ENCODE measurements around the gene TIAM1. TPM values are rescaled to one million over a fixed set of nuclear protein-coding genes. Genes with fewer than 3 reads are reported as not detected.

TIAM1 gene
- total RNA-seq, 1 experiment from 2014 or later: 28.7 TPM

GRCh38 chr21:31255036-31255435 is 89.0 kb downstream of the TIAM1 start:
- Mint-ChIP-seq H3K9me3 (0 out of 2 replicates have a peak, but pooled peaks cover 3% of the 10 kb centered on the region), H3K36me3 (no peaks in the 10 kb centered on the region), H3K27me3 (ENCODE audit: low read depth) (no peaks in the 10 kb centered on the region), H3K4me3 (no peak overlapping the region), H3K4me1 (peaks cover 56% of the 10 kb centered on the region), H3K27ac (no peak overlapping the region)
- no peak for ATAC-seq
- POLR2A ChIA-PET: interaction anchor here (0.6 kb wide), 1 partner anchor 10 kb away, joined by 5 read pairs; no protein-coding TSS in a partner anchor
- TF ChIP-seq CREM (CRISPR knock-in tag; IDR thresholded peaks at IDR 0.05) (no peak), KAT7 (CRISPR knock-in tag; IDR thresholded peaks at IDR 0.05; ENCODE audit: borderline replicate concordance) (no peak), CBFB (CRISPR knock-in tag; IDR thresholded peaks at IDR 0.05; ENCODE audit: low read depth) (no peak), FOXJ3 (CRISPR knock-in tag; IDR thresholded peaks at IDR 0.05; ENCODE audit: borderline replicate concordance) (no peak), ZNF425 (CRISPR knock-in tag; conservative IDR thresholded peaks at IDR 0.05) (no peak), GTF2I (CRISPR knock-in tag; conservative IDR thresholded peaks at IDR 0.05) (no peak), ZBTB43 (CRISPR knock-in tag; IDR thresholded peaks at IDR 0.05) (no peak), ZNF121 (CRISPR knock-in tag; IDR thresholded peaks at IDR 0.05) (no peak), SMAD3 (CRISPR knock-in tag; IDR thresholded peaks at IDR 0.05; ENCODE audit: borderline replicate concordance) (no peak), JUN (CRISPR knock-in tag; IDR thresholded peaks at IDR 0.05) (no peak), ZNF423 (CRISPR knock-in tag; IDR thresholded peaks at IDR 0.05) (no peak), GRHL2 (CRISPR knock-in tag; IDR thresholded peaks at IDR 0.05; ENCODE audit: insufficient replicate concordance, severe bottlenecking) (no peak), FOXP4 (CRISPR knock-in tag; IDR thresholded peaks at IDR 0.05) (no peak), JAZF1 (CRISPR knock-in tag; IDR thresholded peaks at IDR 0.05) (no peak), GABPB1 (CRISPR knock-in tag; IDR thresholded peaks at IDR 0.05) (no peak)
- TF ChIP-seq, protein P1, sequence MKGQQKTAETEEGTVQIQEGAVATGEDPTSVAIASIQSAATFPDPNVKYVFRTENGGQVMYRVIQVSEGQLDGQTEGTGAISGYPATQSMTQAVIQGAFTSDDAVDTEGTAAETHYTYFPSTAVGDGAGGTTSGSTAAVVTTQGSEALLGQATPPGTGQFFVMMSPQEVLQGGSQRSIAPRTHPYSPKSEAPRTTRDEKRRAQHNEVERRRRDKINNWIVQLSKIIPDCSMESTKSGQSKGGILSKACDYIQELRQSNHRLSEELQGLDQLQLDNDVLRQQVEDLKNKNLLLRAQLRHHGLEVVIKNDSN (CRISPR knock-in tag; IDR thresholded peaks at IDR 0.05): no peak
- DNase-seq (ENCODE audit: low spot score): no peak
- CTCF ChIA-PET: no interaction called here

- no peaks in the 10 kb centered on the region for H3K36me3 Mint-ChIP-seq
- no peak overlapping the region for H3K4me3 Mint-ChIP-seq
- ChIA-PET CTCF (interaction anchor here (0.8 kb wide), 1 partner anchor 305 kb away, joined by 3 read pairs; no protein-coding TSS in a partner anchor), POLR2A (no interaction called here)
- ATAC-seq (no peak), DNase-seq (ENCODE audit: low spot score) (no peak)
- H3K27me3 Mint-ChIP-seq (ENCODE audit: low read depth): no peaks in the 10 kb centered on the region
- H3K27ac Mint-ChIP-seq: no peak overlapping the region
- 0 out of 2 replicates have a peak, but pooled peaks cover 3% of the 10 kb centered on the region for H3K9me3 Mint-ChIP-seq
- H3K4me1 Mint-ChIP-seq: peaks cover 56% of the 10 kb centered on the region
- TF ChIP-seq, protein P2, sequence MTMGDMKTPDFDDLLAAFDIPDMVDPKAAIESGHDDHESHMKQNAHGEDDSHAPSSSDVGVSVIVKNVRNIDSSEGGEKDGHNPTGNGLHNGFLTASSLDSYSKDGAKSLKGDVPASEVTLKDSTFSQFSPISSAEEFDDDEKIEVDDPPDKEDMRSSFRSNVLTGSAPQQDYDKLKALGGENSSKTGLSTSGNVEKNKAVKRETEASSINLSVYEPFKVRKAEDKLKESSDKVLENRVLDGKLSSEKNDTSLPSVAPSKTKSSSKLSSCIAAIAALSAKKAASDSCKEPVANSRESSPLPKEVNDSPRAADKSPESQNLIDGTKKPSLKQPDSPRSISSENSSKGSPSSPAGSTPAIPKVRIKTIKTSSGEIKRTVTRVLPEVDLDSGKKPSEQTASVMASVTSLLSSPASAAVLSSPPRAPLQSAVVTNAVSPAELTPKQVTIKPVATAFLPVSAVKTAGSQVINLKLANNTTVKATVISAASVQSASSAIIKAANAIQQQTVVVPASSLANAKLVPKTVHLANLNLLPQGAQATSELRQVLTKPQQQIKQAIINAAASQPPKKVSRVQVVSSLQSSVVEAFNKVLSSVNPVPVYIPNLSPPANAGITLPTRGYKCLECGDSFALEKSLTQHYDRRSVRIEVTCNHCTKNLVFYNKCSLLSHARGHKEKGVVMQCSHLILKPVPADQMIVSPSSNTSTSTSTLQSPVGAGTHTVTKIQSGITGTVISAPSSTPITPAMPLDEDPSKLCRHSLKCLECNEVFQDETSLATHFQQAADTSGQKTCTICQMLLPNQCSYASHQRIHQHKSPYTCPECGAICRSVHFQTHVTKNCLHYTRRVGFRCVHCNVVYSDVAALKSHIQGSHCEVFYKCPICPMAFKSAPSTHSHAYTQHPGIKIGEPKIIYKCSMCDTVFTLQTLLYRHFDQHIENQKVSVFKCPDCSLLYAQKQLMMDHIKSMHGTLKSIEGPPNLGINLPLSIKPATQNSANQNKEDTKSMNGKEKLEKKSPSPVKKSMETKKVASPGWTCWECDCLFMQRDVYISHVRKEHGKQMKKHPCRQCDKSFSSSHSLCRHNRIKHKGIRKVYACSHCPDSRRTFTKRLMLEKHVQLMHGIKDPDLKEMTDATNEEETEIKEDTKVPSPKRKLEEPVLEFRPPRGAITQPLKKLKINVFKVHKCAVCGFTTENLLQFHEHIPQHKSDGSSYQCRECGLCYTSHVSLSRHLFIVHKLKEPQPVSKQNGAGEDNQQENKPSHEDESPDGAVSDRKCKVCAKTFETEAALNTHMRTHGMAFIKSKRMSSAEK (CRISPR knock-in tag; IDR thresholded peaks at IDR 0.05; ENCODE audit: borderline replicate concordance): no peak
- TF ChIP-seq, protein P3, sequence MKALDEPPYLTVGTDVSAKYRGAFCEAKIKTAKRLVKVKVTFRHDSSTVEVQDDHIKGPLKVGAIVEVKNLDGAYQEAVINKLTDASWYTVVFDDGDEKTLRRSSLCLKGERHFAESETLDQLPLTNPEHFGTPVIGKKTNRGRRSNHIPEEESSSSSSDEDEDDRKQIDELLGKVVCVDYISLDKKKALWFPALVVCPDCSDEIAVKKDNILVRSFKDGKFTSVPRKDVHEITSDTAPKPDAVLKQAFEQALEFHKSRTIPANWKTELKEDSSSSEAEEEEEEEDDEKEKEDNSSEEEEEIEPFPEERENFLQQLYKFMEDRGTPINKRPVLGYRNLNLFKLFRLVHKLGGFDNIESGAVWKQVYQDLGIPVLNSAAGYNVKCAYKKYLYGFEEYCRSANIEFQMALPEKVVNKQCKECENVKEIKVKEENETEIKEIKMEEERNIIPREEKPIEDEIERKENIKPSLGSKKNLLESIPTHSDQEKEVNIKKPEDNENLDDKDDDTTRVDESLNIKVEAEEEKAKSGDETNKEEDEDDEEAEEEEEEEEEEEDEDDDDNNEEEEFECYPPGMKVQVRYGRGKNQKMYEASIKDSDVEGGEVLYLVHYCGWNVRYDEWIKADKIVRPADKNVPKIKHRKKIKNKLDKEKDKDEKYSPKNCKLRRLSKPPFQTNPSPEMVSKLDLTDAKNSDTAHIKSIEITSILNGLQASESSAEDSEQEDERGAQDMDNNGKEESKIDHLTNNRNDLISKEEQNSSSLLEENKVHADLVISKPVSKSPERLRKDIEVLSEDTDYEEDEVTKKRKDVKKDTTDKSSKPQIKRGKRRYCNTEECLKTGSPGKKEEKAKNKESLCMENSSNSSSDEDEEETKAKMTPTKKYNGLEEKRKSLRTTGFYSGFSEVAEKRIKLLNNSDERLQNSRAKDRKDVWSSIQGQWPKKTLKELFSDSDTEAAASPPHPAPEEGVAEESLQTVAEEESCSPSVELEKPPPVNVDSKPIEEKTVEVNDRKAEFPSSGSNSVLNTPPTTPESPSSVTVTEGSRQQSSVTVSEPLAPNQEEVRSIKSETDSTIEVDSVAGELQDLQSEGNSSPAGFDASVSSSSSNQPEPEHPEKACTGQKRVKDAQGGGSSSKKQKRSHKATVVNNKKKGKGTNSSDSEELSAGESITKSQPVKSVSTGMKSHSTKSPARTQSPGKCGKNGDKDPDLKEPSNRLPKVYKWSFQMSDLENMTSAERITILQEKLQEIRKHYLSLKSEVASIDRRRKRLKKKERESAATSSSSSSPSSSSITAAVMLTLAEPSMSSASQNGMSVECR (CRISPR knock-in tag; IDR thresholded peaks at IDR 0.05; ENCODE audit: borderline replicate concordance): no peak
- TF ChIP-seq ZNF219 (CRISPR knock-in tag; IDR thresholded peaks at IDR 0.05; ENCODE audit: borderline replicate concordance) (no peak), NR1H2 (CRISPR knock-in tag; IDR thresholded peaks at IDR 0.05) (no peak), CREB1 (CRISPR knock-in tag; IDR thresholded peaks at IDR 0.05) (no peak), JUN (CRISPR knock-in tag; IDR thresholded peaks at IDR 0.05) (no peak)
These were observed 89.9 kb downstream of the TIAM1 start for GRCh38 chr21:31254131-31254530.

All from WTC11 (cell line).